OCI-LY7 (cell line): Measurements from ENCODE around the gene EBF3. TPM values are rescaled to one million over a fixed set of nuclear protein-coding genes. Genes with fewer than 3 reads are reported as not detected.

Source experiments
- BruUV-seq: library from RNA; stranded (reverse); fragments of 400-500 nt; replicated peaks from 2 replicates; lab custom pipeline; 2021; lab: Mats Ljungman, UMichigan
- CTCF ChIA-PET: fragments of 300-600 bp; sonication (Branson Sonifier 250); formaldehyde crosslinking; loops from one replicate; lab custom pipeline; 2022; ENCODE audit warnings: antibody characterized with exemption; ENCODE audit not compliant: unreplicated experiment; lab: Charles Lee
- POLR2A ChIA-PET: fragments of 300-600 bp; sonication (Branson Sonifier 250); formaldehyde crosslinking; loops from one replicate; lab custom pipeline; 2022; ENCODE audit warnings: antibody characterized with exemption; lab: Charles Lee
- DNase-seq: peaks from one replicate; pipeline ENCODE4 v3.0.0-alpha.2; 2015; ENCODE audit warnings: low spot score
- H2AFZ ChIP-seq: fragments of 200-600 bp; sonication (generic), shearing (Covaris generic); 2 replicates; pipeline ENCODE4 v1.6.1; 2014; ENCODE audit warnings: mild to moderate bottlenecking, antibody characterized with exemption, low read length, moderate library complexity
- H3K27ac ChIP-seq: fragments of 200-600 bp; sonication (generic); 2 replicates; pipeline ENCODE4 v1.5.1; 2014; ENCODE audit warnings: mixed run types, low read depth, mild to moderate bottlenecking, moderate library complexity, low read length, inconsistent platforms; ENCODE audit not compliant: poor library complexity, severe bottlenecking
- H3K36me3 ChIP-seq: fragments of 200-600 bp; sonication (generic); 2 replicates; pipeline ENCODE4 v1.6.1; 2014; ENCODE audit warnings: mild to moderate bottlenecking, antibody characterized with exemption, low read length, moderate library complexity, mixed read lengths; ENCODE audit not compliant: insufficient read depth
- H3K4me1 ChIP-seq: fragments of 200-600 bp; sonication (generic); 2 replicates; pipeline ENCODE4 v1.5.1; 2014; ENCODE audit warnings: mild to moderate bottlenecking, low read length; ENCODE audit not compliant: insufficient read depth, poor library complexity, severe bottlenecking
- H3K4me2 ChIP-seq: fragments of 200-600 bp; sonication (generic); 2 replicates; pipeline ENCODE4 v1.6.1; 2014; ENCODE audit warnings: mild to moderate bottlenecking, low read length
- H3K4me3 ChIP-seq: fragments of 200-600 bp; sonication (generic); 2 replicates; pipeline ENCODE4 v1.5.1; 2014; ENCODE audit warnings: mild to moderate bottlenecking, low read depth, low read length; ENCODE audit not compliant: poor library complexity, severe bottlenecking
- H3K79me2 ChIP-seq: fragments of 200-600 bp; sonication (generic); 2 replicates; pipeline ENCODE4 v1.6.1; 2016; ENCODE audit warnings: low read depth, mild to moderate bottlenecking, low read length, moderate library complexity, mixed read lengths; ENCODE audit not compliant: insufficient read depth
- H3K9me2 ChIP-seq: fragments of 200-600 bp; sonication (generic); 2 replicates; pipeline ENCODE4 v1.6.1; 2016; ENCODE audit warnings: mild to moderate bottlenecking, low read length, mixed read lengths; ENCODE audit not compliant: insufficient read depth
- H3K9me3 ChIP-seq: fragments of 200-600 bp; sonication (generic); 2 replicates; pipeline ENCODE4 v1.6.1; 2014; ENCODE audit warnings: mild to moderate bottlenecking, mixed run types, low read length, mixed read lengths
- H4K20me1 ChIP-seq: fragments of 200-600 bp; sonication (generic); 2 replicates; pipeline ENCODE4 v1.6.1; 2014; ENCODE audit warnings: mild to moderate bottlenecking, antibody characterized with exemption, low read length, moderate library complexity, mixed read lengths; ENCODE audit not compliant: insufficient read depth
- EZH2phosphoT487 ChIP-seq: fragments of 200-600 bp; sonication (generic); IDR thresholded peaks from 2 replicates; pipeline ENCODE4 v1.6.1; 2018; ENCODE audit warnings: low read depth, borderline replicate concordance, mild to moderate bottlenecking, mixed run types, antibody characterized with exemption, low read length, moderate library complexity, mixed read lengths
- intact Hi-C: fragments of 100-400 bp; cut with micrococcal nuclease; formaldehyde crosslinking; loops from one replicate; pipeline ENCODE4 v1.10.0; 2022; ENCODE audit not compliant: unreplicated experiment
- total RNA-seq, 2 experiments: library from RNA; depleted of rRNA in 1 of 2; stranded (reverse); fragments of >200 nt in 1 of 2; shearing (Covaris generic) in 1 of 2; gene quantifications; 2 replicates each; pipeline ENCODE4 v1.2.3, GENCODE V29; 2014 to 2022
- TF ChIP-seq, protein P1 (sequence below): fragments of 200-600 bp; sonication (generic); conservative IDR thresholded peaks from 2 replicates; pipeline ENCODE4 v1.5.1; 2014; ENCODE audit warnings: mild to moderate bottlenecking, antibody characterized with exemption, low read length, moderate library complexity, mixed read lengths

Gene EBF3
- total RNA-seq, 2 experiments from 2014 or later = not detected

DNA sequence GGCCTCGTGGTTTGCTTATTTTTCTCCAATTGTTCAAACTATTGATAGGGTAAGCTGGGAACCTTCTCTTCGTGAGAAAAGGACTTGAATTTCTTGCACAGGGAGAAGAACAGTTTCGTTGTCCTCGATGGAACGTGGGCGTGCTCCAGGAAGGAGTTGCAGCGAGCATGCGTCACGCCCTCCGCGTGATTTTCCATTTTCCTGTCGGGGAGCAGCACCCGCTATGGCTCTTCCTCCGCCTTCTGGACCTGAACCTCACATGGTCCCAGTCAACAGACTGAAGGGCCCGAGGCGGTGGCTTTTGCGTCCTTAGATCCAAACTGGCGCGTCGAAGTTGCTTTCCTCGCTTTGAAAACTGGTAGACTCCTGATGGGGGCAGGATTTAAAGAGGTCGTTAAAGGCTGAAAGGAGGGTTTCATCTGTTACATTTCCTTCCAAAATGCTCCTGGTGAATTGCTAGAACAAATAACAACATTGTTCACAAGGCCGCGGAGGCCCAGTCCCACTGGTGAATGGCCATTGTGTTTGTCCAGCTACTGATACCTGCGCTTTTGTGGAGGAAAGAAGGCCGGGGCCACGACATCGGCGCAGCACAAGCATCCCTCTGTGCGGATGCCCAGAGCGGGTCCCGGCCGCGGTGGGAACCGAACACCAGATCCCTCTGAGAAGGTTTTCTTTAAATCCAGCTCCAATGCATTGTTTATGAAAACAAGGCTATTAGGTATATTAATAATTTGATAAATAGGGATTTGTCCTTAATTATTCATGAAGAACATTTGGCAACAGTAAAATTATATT, 75.9 kb downstream of the EBF3 start:
- DNase-seq = no peak
- no peak overlapping the region for H3K27ac ChIP-seq
- no peaks in the 10 kb centered on the region for H3K36me3 ChIP-seq
- intact Hi-C loops = no loop called here
- H3K4me2 ChIP-seq = no peak overlapping the region
- ChIA-PET CTCF (no interaction called here), POLR2A (no interaction called here)
- BruUV-seq = no TSS peak
- no peak for TF ChIP-seq EZH2phosphoT487
- TF ChIP-seq, protein P1, sequence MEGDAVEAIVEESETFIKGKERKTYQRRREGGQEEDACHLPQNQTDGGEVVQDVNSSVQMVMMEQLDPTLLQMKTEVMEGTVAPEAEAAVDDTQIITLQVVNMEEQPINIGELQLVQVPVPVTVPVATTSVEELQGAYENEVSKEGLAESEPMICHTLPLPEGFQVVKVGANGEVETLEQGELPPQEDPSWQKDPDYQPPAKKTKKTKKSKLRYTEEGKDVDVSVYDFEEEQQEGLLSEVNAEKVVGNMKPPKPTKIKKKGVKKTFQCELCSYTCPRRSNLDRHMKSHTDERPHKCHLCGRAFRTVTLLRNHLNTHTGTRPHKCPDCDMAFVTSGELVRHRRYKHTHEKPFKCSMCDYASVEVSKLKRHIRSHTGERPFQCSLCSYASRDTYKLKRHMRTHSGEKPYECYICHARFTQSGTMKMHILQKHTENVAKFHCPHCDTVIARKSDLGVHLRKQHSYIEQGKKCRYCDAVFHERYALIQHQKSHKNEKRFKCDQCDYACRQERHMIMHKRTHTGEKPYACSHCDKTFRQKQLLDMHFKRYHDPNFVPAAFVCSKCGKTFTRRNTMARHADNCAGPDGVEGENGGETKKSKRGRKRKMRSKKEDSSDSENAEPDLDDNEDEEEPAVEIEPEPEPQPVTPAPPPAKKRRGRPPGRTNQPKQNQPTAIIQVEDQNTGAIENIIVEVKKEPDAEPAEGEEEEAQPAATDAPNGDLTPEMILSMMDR = no peak
- no peaks in the 10 kb centered on the region for H3K9me2 ChIP-seq
- no peaks in the 10 kb centered on the region for H3K4me1 ChIP-seq
- H3K79me2 ChIP-seq = no peaks in the 10 kb centered on the region
- no peak overlapping the region for H2AFZ ChIP-seq
- no peaks in the 10 kb centered on the region for H3K9me3 ChIP-seq
- H4K20me1 ChIP-seq = no peaks in the 10 kb centered on the region
- no peak overlapping the region for H3K4me3 ChIP-seq

DNA sequence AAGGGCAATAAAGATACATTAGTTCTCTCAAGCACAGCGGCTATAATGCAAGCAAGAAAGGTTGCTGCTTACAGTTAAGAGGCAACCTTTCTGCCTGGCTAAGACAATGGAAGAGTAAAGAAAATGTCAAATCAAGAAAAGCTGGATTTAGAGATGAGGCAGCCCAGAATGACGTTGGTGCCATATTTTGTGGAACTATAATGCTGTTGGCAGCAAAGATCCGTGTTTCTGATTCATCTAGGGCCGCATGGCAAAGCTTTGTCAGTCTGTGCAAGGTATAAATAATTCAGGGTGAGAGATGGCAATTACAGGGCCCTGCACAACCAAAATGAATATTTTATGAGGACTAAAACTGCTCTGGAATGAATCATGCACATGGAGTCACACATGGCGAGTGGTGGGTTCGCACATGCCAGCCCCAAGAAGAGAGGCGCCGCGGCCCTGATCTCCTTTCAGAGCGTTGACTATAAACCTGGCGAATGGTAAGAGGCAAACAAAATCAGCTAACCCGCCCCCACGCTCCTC, 76.6 kb downstream of the EBF3 start:
- H4K20me1 ChIP-seq = no peaks in the 10 kb centered on the region
- intact Hi-C loops = no loop called here
- H3K27ac ChIP-seq = no peak overlapping the region
- TF ChIP-seq, protein P1 = no peak
- TF ChIP-seq EZH2phosphoT487 = no peak
- H3K9me2 ChIP-seq = no peaks in the 10 kb centered on the region
- H3K79me2 ChIP-seq = no peaks in the 10 kb centered on the region
- POLR2A ChIA-PET = no interaction called here
- H3K4me2 ChIP-seq = no peak overlapping the region
- no TSS peak for BruUV-seq
- no peaks in the 10 kb centered on the region for H3K36me3 ChIP-seq
- no peaks in the 10 kb centered on the region for H3K9me3 ChIP-seq
- CTCF ChIA-PET = no interaction called here
- H2AFZ ChIP-seq = no peak overlapping the region
- no peak for DNase-seq
- no peak overlapping the region for H3K4me3 ChIP-seq
- H3K4me1 ChIP-seq = no peaks in the 10 kb centered on the region

DNA sequence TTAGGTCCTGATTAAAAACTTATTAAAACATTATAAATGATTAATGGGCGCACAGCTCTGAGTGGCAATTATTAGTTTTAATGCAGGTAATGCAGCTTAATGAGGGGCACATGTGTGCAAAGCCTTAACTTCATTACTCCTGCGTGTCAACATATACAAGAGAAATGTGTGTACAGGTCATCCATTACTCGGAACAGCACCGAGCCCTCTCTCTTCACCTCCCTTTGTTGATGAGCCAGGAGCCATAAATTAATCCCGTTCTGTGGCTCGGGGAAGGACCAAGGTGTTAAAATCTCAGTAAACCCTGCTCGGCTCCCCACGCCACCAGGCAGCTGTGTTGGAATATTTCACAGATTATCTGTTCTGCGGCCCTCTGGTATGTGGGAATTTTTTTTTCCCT, 77.8 kb downstream of the EBF3 start:
- CTCF ChIA-PET = no interaction called here
- no peaks in the 10 kb centered on the region for H3K79me2 ChIP-seq
- intact Hi-C loops = no loop called here

More for the DNA sequence above, 77.8 kb downstream of the EBF3 start:
- Histone ChIP-seq H2AFZ (no peak overlapping the region), H3K4me3 (no peak overlapping the region), H3K36me3 (no peaks in the 10 kb centered on the region), H3K4me2 (no peak overlapping the region), H4K20me1 (no peaks in the 10 kb centered on the region), H3K4me1 (no peaks in the 10 kb centered on the region), H3K27ac (no peak overlapping the region), H3K9me2 (no peaks in the 10 kb centered on the region), H3K9me3 (no peaks in the 10 kb centered on the region)
- TF ChIP-seq, protein P1 = no peak
- no peak for TF ChIP-seq EZH2phosphoT487
- POLR2A ChIA-PET = no interaction called here
- DNase-seq = no peak
- no TSS peak for BruUV-seq
